HEK293 (cell line): ENCODE results near the gene MED15.

Experiments
- CTCF ChIA-PET: fragments of 350-600 bp; formaldehyde crosslinking; extraction: SDS; loops from one replicate; lab custom pipeline; 2021; ENCODE audit warnings: antibody characterized with exemption; lab: Yijun Ruan, JAX
- POLR2A ChIA-PET: fragments of 300-600 bp; formaldehyde crosslinking; extraction: SDS; loops from one replicate; lab custom pipeline; 2020; ENCODE audit warnings: antibody characterized with exemption, inconsistent platforms; lab: Yijun Ruan, JAX
- H3K27ac ChIP-seq: fragments of 200-500 bp; sonication (Bioruptor generic); 2 replicates; pipeline ENCODE4 v1.5.1; 2014; ENCODE audit warnings: low read depth, low read length, control low read depth, inconsistent platforms; ENCODE audit errors: extremely low read depth
- H3K36me3 ChIP-seq, 2 experiments: fragments of 200-500 bp in 1 of 2; sonication (Bioruptor generic) in 1 of 2; 1 replicate in 1 of 2; 2 replicates in 1 of 2; pipeline ENCODE4 v1.5.1; 2014 to 2017; ENCODE audit warnings: inconsistent platforms in 2 of 2, low read length in 2 of 2; ENCODE audit not compliant: control insufficient read depth in 2 of 2, insufficient read depth in 1 of 2
- H3K4me1 ChIP-seq: fragments of 200-500 bp; sonication (Bioruptor generic); 2 replicates; pipeline ENCODE4 v1.5.1; 2014; ENCODE audit warnings: mild to moderate bottlenecking, low read length, inconsistent platforms; ENCODE audit not compliant: control insufficient read depth, insufficient read depth
- H3K4me3 ChIP-seq: 2 replicates; pipeline ENCODE4 v1.5.1; 2011; ENCODE audit warnings: low read depth, mild to moderate bottlenecking, control low read depth, low read length, moderate library complexity
- H3K9me3 ChIP-seq: fragments of 200-500 bp; sonication (Bioruptor generic); 2 replicates; pipeline ENCODE4 v1.5.1; 2014; ENCODE audit warnings: low read depth, low read length, inconsistent platforms; ENCODE audit not compliant: control insufficient read depth, insufficient read depth
- GLIS2 ChIP-seq: fragments of 450-650 bp; formaldehyde crosslinking; IDR thresholded peaks from 2 replicates; pipeline ENCODE4 v1.5.1; 2016; ENCODE audit warnings: missing biosample characterization, missing genetic modification characterization
- KLF9 ChIP-seq: fragments of 450-650 bp; formaldehyde crosslinking; IDR thresholded peaks from 2 replicates; pipeline ENCODE4 v1.5.1; 2016; ENCODE audit warnings: missing biosample characterization, missing genetic modification characterization, low read depth
- MZF1 ChIP-seq: fragments of 450-650 bp; formaldehyde crosslinking; IDR thresholded peaks from 2 replicates; pipeline ENCODE4 v1.5.1; 2017; ENCODE audit warnings: missing biosample characterization, missing genetic modification characterization, borderline replicate concordance
- RBAK ChIP-seq: fragments of 450-650 bp; formaldehyde crosslinking; IDR thresholded peaks from 2 replicates; pipeline ENCODE4 v1.5.1; 2016; ENCODE audit warnings: missing biosample characterization, missing genetic modification characterization
- REPIN1 ChIP-seq: fragments of 450-650 bp; formaldehyde crosslinking; IDR thresholded peaks from 2 replicates; pipeline ENCODE4 v1.5.1; 2017; ENCODE audit warnings: missing biosample characterization, missing genetic modification characterization, low read depth
- SP3 ChIP-seq: fragments of 450-650 bp; formaldehyde crosslinking; IDR thresholded peaks from 2 replicates; pipeline ENCODE4 v1.5.1; 2016; ENCODE audit warnings: missing biosample characterization, missing genetic modification characterization
- YY1 ChIP-seq: fragments of 450-650 bp; formaldehyde crosslinking; IDR thresholded peaks from 2 replicates; pipeline ENCODE4 v1.5.1; 2018; ENCODE audit warnings: missing biosample characterization, missing genetic modification characterization
- YY2 ChIP-seq: fragments of 450-650 bp; formaldehyde crosslinking; IDR thresholded peaks from 2 replicates; pipeline ENCODE4 v1.5.1; 2016; ENCODE audit warnings: missing biosample characterization, missing genetic modification characterization
- ZBTB10 ChIP-seq: fragments of 450-650 bp; formaldehyde crosslinking; IDR thresholded peaks from 2 replicates; pipeline ENCODE4 v1.5.1; 2016; ENCODE audit warnings: missing biosample characterization, missing genetic modification characterization
- ZBTB11 ChIP-seq: fragments of 450-650 bp; formaldehyde crosslinking; conservative IDR thresholded peaks from 2 replicates; pipeline ENCODE4 v1.5.1; 2016; ENCODE audit warnings: low read depth, missing biosample characterization, missing genetic modification characterization
- ZBTB48 ChIP-seq: fragments of 450-650 bp; formaldehyde crosslinking; IDR thresholded peaks from 2 replicates; pipeline ENCODE4 v1.5.1; 2016; ENCODE audit warnings: missing biosample characterization, missing genetic modification characterization
- ZNF121 ChIP-seq: fragments of 450-650 bp; formaldehyde crosslinking; IDR thresholded peaks from 2 replicates; pipeline ENCODE4 v1.5.1; 2016; ENCODE audit warnings: missing biosample characterization, missing genetic modification characterization
- ZNF132 ChIP-seq: fragments of 450-650 bp; formaldehyde crosslinking; IDR thresholded peaks from 2 replicates; pipeline ENCODE4 v1.5.1; 2017; ENCODE audit warnings: missing biosample characterization, missing genetic modification characterization, borderline replicate concordance
- ZNF155 ChIP-seq: fragments of 450-650 bp; formaldehyde crosslinking; IDR thresholded peaks from 2 replicates; pipeline ENCODE4 v1.5.1; 2016; ENCODE audit warnings: missing biosample characterization, missing genetic modification characterization
- ZNF19 ChIP-seq: fragments of 450-650 bp; formaldehyde crosslinking; IDR thresholded peaks from 2 replicates; pipeline ENCODE4; 2016; ENCODE audit warnings: missing biosample characterization, missing genetic modification characterization, low read depth
- ZNF202 ChIP-seq: fragments of 450-650 bp; formaldehyde crosslinking; IDR thresholded peaks from 2 replicates; pipeline ENCODE4 v1.5.1; 2016; ENCODE audit warnings: missing biosample characterization, missing genetic modification characterization, borderline replicate concordance
- ZNF433 ChIP-seq: fragments of 450-650 bp; formaldehyde crosslinking; IDR thresholded peaks from 2 replicates; pipeline ENCODE4 v1.5.1; 2016; ENCODE audit warnings: missing biosample characterization, missing genetic modification characterization, low read depth
- ZNF521 ChIP-seq: fragments of 450-650 bp; formaldehyde crosslinking; IDR thresholded peaks from 2 replicates; pipeline ENCODE4 v1.5.1; 2017; ENCODE audit warnings: missing biosample characterization, mild to moderate bottlenecking, missing genetic modification characterization
- ZNF692 ChIP-seq: fragments of 450-650 bp; formaldehyde crosslinking; IDR thresholded peaks from 2 replicates; pipeline ENCODE4 v1.5.1; 2016; ENCODE audit warnings: missing biosample characterization, missing genetic modification characterization
- ZSCAN18 ChIP-seq: fragments of 450-650 bp; formaldehyde crosslinking; IDR thresholded peaks from 2 replicates; pipeline ENCODE4 v1.5.1; 2016; ENCODE audit warnings: missing biosample characterization, missing genetic modification characterization

MED15 gene

GRCh38 chr22:20560716-20561115 lies 53.3 kb downstream of the MED15 start:
- CTCF ChIA-PET, result interaction anchor here (1.5 to 7.0 kb wide), 2 partner anchors 13 to 53 kb away, joined by 5 to 85 read pairs; no protein-coding TSS in a partner anchor
- peaks cover 6 to 71% of the 10 kb centered on the region in 2 experiments; a peak in 2 of 3 replicates for H3K36me3 ChIP-seq

More at GRCh38 chr22:20560716-20561115, 53.3 kb downstream of the MED15 start:
- H3K9me3 ChIP-seq, result no peaks in the 10 kb centered on the region
- TF ChIP-seq ZNF19 (tag by site-specific recombination), result no peak
- TF ChIP-seq ZSCAN18 (tag by site-specific recombination), result no peak
- TF ChIP-seq ZNF521 (tag by site-specific recombination), result no peak
- TF ChIP-seq GLIS2 (tag by site-specific recombination), result no peak
- no peak for TF ChIP-seq KLF9 (tag by site-specific recombination)
- TF ChIP-seq ZBTB11 (tag by site-specific recombination), result no peak
- no peak for TF ChIP-seq ZNF692 (tag by site-specific recombination)
- TF ChIP-seq ZBTB48 (tag by site-specific recombination), result no peak
- TF ChIP-seq ZBTB10 (tag by site-specific recombination), result no peak
- no peak for TF ChIP-seq ZNF202 (tag by site-specific recombination)
- no peak for TF ChIP-seq ZNF121 (tag by site-specific recombination)
- TF ChIP-seq RBAK, result no peak
- TF ChIP-seq ZNF433 (tag by site-specific recombination), result no peak
- TF ChIP-seq ZNF132 (tag by site-specific recombination), result no peak
- TF ChIP-seq YY2 (tag by site-specific recombination), result no peak
- TF ChIP-seq ZNF155, result no peak
- no peak for TF ChIP-seq REPIN1 (tag by site-specific recombination)
- no peak for TF ChIP-seq YY1 (tag by site-specific recombination)
- TF ChIP-seq SP3, result no peak
- TF ChIP-seq MZF1 (tag by site-specific recombination), result no peak
- POLR2A ChIA-PET, result no interaction called here
- no peak overlapping the region for H3K27ac ChIP-seq
- H3K4me1 ChIP-seq, result no peaks in the 10 kb centered on the region
- no peak overlapping the region for H3K4me3 ChIP-seq
